Measurements from ENCODE around the gene ZNF335.

Gene ZNF335

DNA sequence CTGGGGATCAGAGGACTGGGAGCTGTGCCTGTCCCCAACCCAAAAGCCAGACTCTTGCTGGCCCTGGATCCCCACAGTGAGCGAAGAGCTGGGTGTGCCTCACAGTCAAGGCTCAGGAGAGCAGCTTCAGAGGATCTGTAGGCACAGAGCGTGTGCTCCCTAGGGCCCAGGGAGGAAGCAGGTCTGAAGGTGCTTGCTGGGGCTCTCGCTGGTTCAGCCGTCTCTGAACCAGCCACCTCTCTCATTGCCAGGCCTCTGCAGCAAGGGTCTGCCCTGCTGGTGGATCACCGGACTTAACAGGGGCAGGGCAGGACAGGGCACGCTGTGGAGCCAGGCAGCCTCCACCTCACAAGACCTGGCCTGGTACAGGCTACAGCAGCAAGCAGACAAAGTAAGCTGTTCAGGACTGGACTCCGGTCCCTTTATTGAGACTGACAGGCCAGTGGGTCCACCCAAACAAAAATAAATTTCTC lies 23.7 kb downstream of the ZNF335 start:
- Histone ChIP-seq H3K4me1 (ENCODE audit: insufficient read depth, poor library complexity, severe bottlenecking) (peaks cover 3% of the 10 kb centered on the region), H3K4me3 (ENCODE audit: severe bottlenecking) (no peak overlapping the region), H3K9me3 (ENCODE audit: severe bottlenecking) (no peaks in the 10 kb centered on the region), H3K27me3 (ENCODE audit: insufficient read depth, poor library complexity, severe bottlenecking) (no peaks in the 10 kb centered on the region), H3K36me3 (ENCODE audit: low read depth) (peaks cover 100% of the 10 kb centered on the region), H3K27ac (ENCODE audit: poor library complexity, severe bottlenecking) (no peak overlapping the region)
- peak; percentile 10; the same call in 2 of the 3 replicates for ATAC-seq (ENCODE audit: low read depth)
- DNase-seq (ENCODE audit: low spot score), result no peak
- TF ChIP-seq, protein P1, sequence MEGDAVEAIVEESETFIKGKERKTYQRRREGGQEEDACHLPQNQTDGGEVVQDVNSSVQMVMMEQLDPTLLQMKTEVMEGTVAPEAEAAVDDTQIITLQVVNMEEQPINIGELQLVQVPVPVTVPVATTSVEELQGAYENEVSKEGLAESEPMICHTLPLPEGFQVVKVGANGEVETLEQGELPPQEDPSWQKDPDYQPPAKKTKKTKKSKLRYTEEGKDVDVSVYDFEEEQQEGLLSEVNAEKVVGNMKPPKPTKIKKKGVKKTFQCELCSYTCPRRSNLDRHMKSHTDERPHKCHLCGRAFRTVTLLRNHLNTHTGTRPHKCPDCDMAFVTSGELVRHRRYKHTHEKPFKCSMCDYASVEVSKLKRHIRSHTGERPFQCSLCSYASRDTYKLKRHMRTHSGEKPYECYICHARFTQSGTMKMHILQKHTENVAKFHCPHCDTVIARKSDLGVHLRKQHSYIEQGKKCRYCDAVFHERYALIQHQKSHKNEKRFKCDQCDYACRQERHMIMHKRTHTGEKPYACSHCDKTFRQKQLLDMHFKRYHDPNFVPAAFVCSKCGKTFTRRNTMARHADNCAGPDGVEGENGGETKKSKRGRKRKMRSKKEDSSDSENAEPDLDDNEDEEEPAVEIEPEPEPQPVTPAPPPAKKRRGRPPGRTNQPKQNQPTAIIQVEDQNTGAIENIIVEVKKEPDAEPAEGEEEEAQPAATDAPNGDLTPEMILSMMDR (IDR thresholded peaks at IDR 0.05; ENCODE audit: poor library complexity, severe bottlenecking), result no peak

- H3K36me3 ChIP-seq (ENCODE audit: low read depth), result peaks cover 100% of the 10 kb centered on the region
- TF ChIP-seq, protein P1 (IDR thresholded peaks at IDR 0.05; ENCODE audit: poor library complexity, severe bottlenecking), result no peak
- ATAC-seq (ENCODE audit: low read depth) (no peak), DNase-seq (ENCODE audit: low spot score) (peak; percentile 86)
- no peaks in the 10 kb centered on the region for H3K27me3 ChIP-seq (ENCODE audit: insufficient read depth, poor library complexity, severe bottlenecking)
- H3K4me3 ChIP-seq (ENCODE audit: severe bottlenecking), result no peak overlapping the region
- no peaks in the 10 kb centered on the region for H3K9me3 ChIP-seq (ENCODE audit: severe bottlenecking)
- H3K27ac ChIP-seq (ENCODE audit: poor library complexity, severe bottlenecking), result no peak overlapping the region
- peaks cover 3% of the 10 kb centered on the region for H3K4me1 ChIP-seq (ENCODE audit: insufficient read depth, poor library complexity, severe bottlenecking)
Observed at GRCh38 chr20:45947110-45947866, 24.7 kb downstream of the ZNF335 start.

DNA sequence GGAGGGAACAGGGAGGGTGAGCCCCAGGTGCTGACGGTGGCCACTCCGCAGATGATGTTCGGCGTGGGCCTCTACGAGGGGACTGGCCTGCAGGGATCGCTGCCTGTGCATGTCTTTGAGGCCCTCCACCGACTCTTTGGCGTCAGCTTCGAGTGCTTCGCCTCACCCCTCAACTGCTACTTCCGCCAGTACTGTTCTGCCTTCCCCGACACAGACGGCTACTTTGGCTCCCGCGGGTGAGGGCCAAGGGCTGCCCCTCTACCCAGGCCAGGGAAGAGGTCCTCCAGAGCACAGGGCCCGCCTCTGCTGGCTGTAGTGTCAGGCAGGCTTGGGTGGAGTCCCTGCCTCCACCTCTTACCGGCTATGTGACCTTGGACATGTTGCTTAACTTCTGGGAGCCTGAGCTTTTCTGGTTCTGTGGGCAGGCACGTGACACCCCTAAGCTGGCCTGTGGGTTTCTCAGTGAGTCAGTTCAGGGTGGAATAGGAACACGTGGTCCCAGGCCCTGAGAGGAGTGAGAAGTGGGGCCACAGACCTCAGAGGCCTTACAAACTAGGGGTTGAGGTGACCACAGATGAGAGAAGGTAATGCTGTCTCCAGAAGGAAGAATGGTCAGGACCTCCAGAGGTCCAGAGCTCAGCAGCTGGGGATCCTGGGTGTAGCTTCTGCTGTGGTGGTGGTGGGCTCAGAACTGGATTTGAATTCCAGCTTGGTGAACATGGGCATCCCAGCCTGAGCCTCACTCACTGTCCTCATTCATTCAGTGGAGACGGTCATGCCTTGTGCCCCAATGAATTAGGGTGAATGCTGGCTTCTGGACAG lies 25.6 kb downstream of the ZNF335 start:
- Histone ChIP-seq H3K27me3 (ENCODE audit: insufficient read depth, poor library complexity, severe bottlenecking) (no peaks in the 10 kb centered on the region), H3K9me3 (ENCODE audit: severe bottlenecking) (no peaks in the 10 kb centered on the region), H3K4me3 (ENCODE audit: severe bottlenecking) (no peak overlapping the region), H3K36me3 (ENCODE audit: low read depth) (peaks cover 98% of the 10 kb centered on the region), H3K4me1 (ENCODE audit: insufficient read depth, poor library complexity, severe bottlenecking) (peaks cover 3% of the 10 kb centered on the region), H3K27ac (ENCODE audit: poor library complexity, severe bottlenecking) (no peak overlapping the region)
- TF ChIP-seq, protein P1 (IDR thresholded peaks at IDR 0.05; ENCODE audit: poor library complexity, severe bottlenecking), result no peak
- peak; percentile 0; the same call in 2 of the 3 replicates for ATAC-seq (ENCODE audit: low read depth)
- DNase-seq (ENCODE audit: low spot score), result peak; percentile 85

GRCh38 chr20:45945678-45946148 lies 26.3 kb downstream of the ZNF335 start:
- Histone ChIP-seq H3K27me3 (ENCODE audit: insufficient read depth, poor library complexity, severe bottlenecking) (no peaks in the 10 kb centered on the region), H3K4me1 (ENCODE audit: insufficient read depth, poor library complexity, severe bottlenecking) (peaks cover 3% of the 10 kb centered on the region), H3K4me3 (ENCODE audit: severe bottlenecking) (no peak overlapping the region), H3K27ac (ENCODE audit: poor library complexity, severe bottlenecking) (no peak overlapping the region), H3K36me3 (ENCODE audit: low read depth) (peaks cover 98% of the 10 kb centered on the region), H3K9me3 (ENCODE audit: severe bottlenecking) (no peaks in the 10 kb centered on the region)
- TF ChIP-seq, protein P1 (IDR thresholded peaks at IDR 0.05; ENCODE audit: poor library complexity, severe bottlenecking), result no peak
- DNase-seq (ENCODE audit: low spot score) (peak; percentile 86), ATAC-seq (ENCODE audit: low read depth) (no peak)

Measured in RWPE2 (cell line).